HepG2 (cell line): Measurements from ENCODE around the gene ANXA3. TPM values are rescaled to one million over a fixed set of nuclear protein-coding genes. Genes with fewer than 3 reads are reported as not detected.
A peak's percentile ranks its signal among the peaks of the same experiment; 100 is the strongest.

Experiments
- ATAC-seq: fragments of 200-7000 bp; cut with Tn5 transposase; 3 replicates; pipeline ENCODE4 v1.9.1; 2020; ENCODE audit warnings: mild to moderate bottlenecking, moderate library complexity
- BruUV-seq: library from RNA; stranded (reverse); fragments of 400-500 nt; replicated peaks from 2 replicates; lab custom pipeline; 2021; lab: Mats Ljungman, UMichigan
- CTCF ChIA-PET: fragments of 300-600 bp; formaldehyde crosslinking; extraction: SDS; loops from one replicate; lab custom pipeline; 2021; ENCODE audit warnings: low total read pairs, inconsistent platforms, low intra/inter-chr PET ratio; lab: Yijun Ruan, JAX
- POLR2A ChIA-PET: fragments of 350-600 bp; sonication (Branson Sonifier 250); formaldehyde crosslinking; loops from one replicate; lab custom pipeline; 2020; ENCODE audit warnings: antibody characterized with exemption, inconsistent platforms; lab: Yijun Ruan, JAX
- DNase-seq: peaks from one replicate; pipeline ENCODE4 v3.0.0-alpha.2; 2015; ENCODE audit warnings: low spot score
- FAIRE-seq: peaks from 3 replicates; lab custom pipeline; 2011; peaks lifted over from hg19 to GRCh38; lab: Jason Lieb, UNC
- H2AFZ ChIP-seq: one replicate; pipeline ENCODE4 v1.6.1; 2011; ENCODE audit warnings: low read length, inconsistent platforms
- H3K27ac ChIP-seq: fragments of 300-600 bp; 3 replicates; pipeline ENCODE4 v1.8.0; 2011; ENCODE audit warnings: mixed run types, mild to moderate bottlenecking, mixed read lengths, low read length, inconsistent platforms; ENCODE audit not compliant: insufficient read depth; ENCODE audit errors: extremely low read length
- H3K27me3 ChIP-seq, 2 experiments: fragments of 200-600 bp in 1 of 2; 2 replicates in 1 of 2; 3 replicates in 1 of 2; pipeline versions ENCODE4 v1.6.0 to v1.8.0; 2011; ENCODE audit warnings: low read length in 2 of 2, mild to moderate bottlenecking in 2 of 2, moderate library complexity in 2 of 2, inconsistent platforms in 1 of 2; ENCODE audit not compliant: insufficient read depth in 2 of 2, control insufficient read depth in 1 of 2
- H3K36me3 ChIP-seq, 2 experiments: fragments of 200-600 bp in 1 of 2; replicated peaks in 1 of 2; 2 replicates in 1 of 2; 3 replicates in 1 of 2; pipeline versions ENCODE4 v1.5.1 to v1.8.0; 2011; ENCODE audit warnings: low read length in 2 of 2, inconsistent platforms in 1 of 2; ENCODE audit not compliant: insufficient read depth in 2 of 2, control insufficient read depth in 1 of 2
- H3K4me1 ChIP-seq: 2 replicates; pipeline ENCODE4 v1.5.1; 2012; ENCODE audit warnings: low read length, inconsistent platforms; ENCODE audit not compliant: insufficient read depth
- H3K4me2 ChIP-seq: 2 replicates; pipeline ENCODE4 v1.6.0; 2011; ENCODE audit warnings: low read depth, low read length, inconsistent platforms
- H3K4me3 ChIP-seq, 3 experiments: fragments of 200-600 bp in 1 of 3; sonication (generic), shearing (Covaris generic) in 1 of 3; replicated peaks in 1 of 3; 2 replicates each; pipeline ENCODE4 v1.5.1; 2011 to 2016; ENCODE audit warnings: low read length in 3 of 3, inconsistent platforms in 2 of 3, low read depth in 2 of 3, mild to moderate bottlenecking in 2 of 3, control low read depth in 1 of 3, mixed read lengths in 1 of 3; ENCODE audit not compliant: insufficient read depth in 1 of 3
- H3K79me2 ChIP-seq: one replicate; pipeline ENCODE4 v1.6.1; 2011; ENCODE audit warnings: low read length, inconsistent platforms; ENCODE audit not compliant: insufficient read depth
- H3K9ac ChIP-seq: 2 replicates; pipeline ENCODE4 v1.6.0; 2011; ENCODE audit warnings: mild to moderate bottlenecking, low read depth, low read length, inconsistent platforms; ENCODE audit not compliant: insufficient read depth
- H3K9me3 ChIP-seq: 2 replicates; pipeline ENCODE4 v1.5.1; 2012; ENCODE audit warnings: mild to moderate bottlenecking, low read length
- H4K20me1 ChIP-seq: 2 replicates; pipeline ENCODE4 v1.6.0; 2011; ENCODE audit warnings: inconsistent platforms, mild to moderate bottlenecking, low read length, moderate library complexity; ENCODE audit not compliant: insufficient read depth
- GFI1 ChIP-seq: sonication (generic); formaldehyde crosslinking; IDR thresholded peaks from 2 replicates; pipeline ENCODE4 v1.5.0; 2020; ENCODE audit warnings: missing genetic modification reagents, mild to moderate bottlenecking, borderline replicate concordance
- GTF2F1 ChIP-seq: fragments of 150-350 bp; IDR thresholded peaks from 2 replicates; pipeline ENCODE4 v1.6.1; 2014; ENCODE audit warnings: low read length
- MLX ChIP-seq: IDR thresholded peaks from 2 replicates; pipeline ENCODE4 v1.6.1; 2016
- MNT ChIP-seq: fragments of 450-650 bp; IDR thresholded peaks from 2 replicates; pipeline ENCODE4 v1.6.1; 2016
- RERE ChIP-seq: IDR thresholded peaks from 2 replicates; pipeline ENCODE4 v1.6.1; 2016; ENCODE audit warnings: low read depth, missing genetic modification reagents, missing compliant biosample characterization
- TCF7L2 ChIP-seq: IDR thresholded peaks from 2 replicates; pipeline ENCODE4 v1.6.1; 2011; ENCODE audit warnings: mild to moderate bottlenecking, low read depth, low read length, moderate library complexity
- XRCC5 ChIP-seq: fragments of 200-400 bp; formaldehyde crosslinking; optimal IDR thresholded peaks from 2 replicates; pipeline ENCODE3; 2017; ENCODE audit warnings: mild to moderate bottlenecking, low read length
- ZNF30 ChIP-seq: sonication (generic); formaldehyde crosslinking; IDR thresholded peaks from 2 replicates; pipeline ENCODE4 v1.5.0; 2020; ENCODE audit warnings: mild to moderate bottlenecking, missing genetic modification reagents
- ZNF331 ChIP-seq: sonication (generic); formaldehyde crosslinking; IDR thresholded peaks from 2 replicates; pipeline ENCODE4 v1.4.0; 2020; ENCODE audit warnings: missing genetic modification reagents
- ZNF337 ChIP-seq: sonication (generic); formaldehyde crosslinking; IDR thresholded peaks from 2 replicates; pipeline ENCODE4 v1.5.1; 2020; ENCODE audit warnings: missing genetic modification reagents, low read depth, mild to moderate bottlenecking, borderline replicate concordance
- ZNF891 ChIP-seq: sonication (generic); formaldehyde crosslinking; IDR thresholded peaks from 2 replicates; pipeline ENCODE4 v1.5.0; 2020; ENCODE audit warnings: mild to moderate bottlenecking, missing genetic modification reagents
- WGBS: methylation state at CpG from one replicate; pipeline ENCODE4 v1.1.6; 2017; ENCODE audit warnings: low lambda C conversion rate; 5-methylcytosine and 5-hydroxymethylcytosine counted together
- in situ Hi-C: cut with HindIII; loops from 2 replicates; pipeline ENCODE4 v1.10.0; 2017; ENCODE audit warnings: low pct_unique_long_range_greater_than_20kb; ENCODE audit not compliant: extremely low pct_ligation_motif_present
- intact Hi-C: fragments of 100-400 bp; cut with micrococcal nuclease; formaldehyde crosslinking; loops from one replicate; pipeline ENCODE4 v1.10.0; 2022; ENCODE audit not compliant: unreplicated experiment
- polyA plus RNA-seq, 8 experiments: library from polyadenylated mRNA; depleted of rRNA in 3 of 8; stranded (reverse) in 7 of 8; unstranded in 1 of 8; fragments of >200 nt; fragmentation: Illumina TruSeq in 4 of 8; extraction: Trizol in 4 of 8; gene quantifications; 2 replicates each; pipeline versions ENCODE4 v1.2.1 to v1.2.3, GENCODE V29; 2011 to 2016; ENCODE audit warnings: low read depth in 4 of 8, missing spikeins in 1 of 8, mixed read lengths in 1 of 8; ENCODE audit not compliant: insufficient read depth in 1 of 8
- total RNA-seq, 5 experiments: library from RNA; depleted of rRNA; stranded (reverse); fragments of >200 nt; fragmentation: Illumina TruSeq; extraction: Trizol; gene quantifications; 2 replicates each; pipeline ENCODE4 v1.2.3, GENCODE V29; 2016; ENCODE audit warnings: low read depth in 1 of 5

Gene ANXA3
- total and polyA plus RNA-seq, 2 of the 13 experiments (the other 11 are each of a cell fraction or from before 2014, with no cell fraction given), result 6.5 to 6.9 TPM

- TF ChIP-seq ZNF337 (CRISPR knock-in tag), result no peak
- no peak for TF ChIP-seq ZNF30
- TF ChIP-seq XRCC5, result no peak
- TF ChIP-seq TCF7L2, result no peak
- TF ChIP-seq GFI1 (CRISPR knock-in tag), result no peak
- TF ChIP-seq RERE (CRISPR knock-in tag), result no peak
- TF ChIP-seq GTF2F1, result no peak
Measured at GRCh38 chr4:78556665-78557064, 5.1 kb downstream of the ANXA3 start (continued).

- peak; percentile 60 for TF ChIP-seq MNT
- TF ChIP-seq ZNF891 (CRISPR knock-in tag), result no peak
- TF ChIP-seq ZNF331 (CRISPR knock-in tag), result no peak
- TF ChIP-seq MLX (CRISPR knock-in tag), result no peak
- H3K27me3 ChIP-seq, result no peaks in the 10 kb centered on the region
- 57% methylated on average over 2 of the region's 2 CpGs for WGBS
- CTCF ChIA-PET, result no interaction called here
- no TSS peak for BruUV-seq
- no peak overlapping the region for H3K4me3 ChIP-seq
- ATAC-seq, result no peak
- intact Hi-C loops (no loop called here), in situ Hi-C loops (no loop called here)
- H3K27ac ChIP-seq, result no peak overlapping the region
- H3K9ac ChIP-seq, result no peak overlapping the region
- H4K20me1 ChIP-seq, result no peaks in the 10 kb centered on the region
- no peaks in the 10 kb centered on the region for H3K79me2 ChIP-seq
- POLR2A ChIA-PET, result no interaction called here
- no peak overlapping the region for H2AFZ ChIP-seq
- H3K9me3 ChIP-seq, result no peaks in the 10 kb centered on the region
- H3K4me2 ChIP-seq, result no peak overlapping the region
- no peak for DNase-seq
- no peaks in the 10 kb centered on the region for H3K36me3 ChIP-seq
- peaks cover 23% of the 10 kb centered on the region for H3K4me1 ChIP-seq
- FAIRE-seq, result no peak
Measured at GRCh38 chr4:78557841-78558240, 6.3 kb downstream of the ANXA3 start.
